GM18870 (cell line): ENCODE results near the gene F11.
"Not testable (repeated sequence)": the region's sequence is repeated elsewhere in the genome, so short reads cannot be mapped to it uniquely, and the experiment has no call there.

Experiments used
- ATAC-seq: cut with Tn5 transposase; IDR thresholded peaks from one replicate; pipeline ENCODE4 v1.9.1; 2021; ENCODE audit warnings: moderate library complexity; ENCODE audit not compliant: unreplicated experiment

F11 gene

GRCh38 chr4:186249785-186250754 is 15.9 kb upstream of the F11 start:
- ATAC-seq, result no peak

GRCh38 chr4:186250760-186251159 is 15.2 kb upstream of the F11 start:
- ATAC-seq, result no peak

GRCh38 chr4:186255122-186255521 is 10.9 kb upstream of the F11 start:
- no peak for ATAC-seq

GRCh38 chr4:186258216-186258811 is 7.7 kb upstream of the F11 start:
- ATAC-seq, result no peak

- ATAC-seq, result no peak
Measured at GRCh38 chr4:186260117-186260503, 5.9 kb upstream of the F11 start.

- no peak for ATAC-seq
Measured at GRCh38 chr4:186260504-186261448, 5.2 kb upstream of the F11 start.

- ATAC-seq, result no peak
Measured at GRCh38 chr4:186264660-186265059, 1.3 kb upstream of the F11 start.

- not testable (repeated sequence) for ATAC-seq
Measured at GRCh38 chr4:186265250-186265649, 739 bp upstream of the F11 start.

- ATAC-seq, result no peak
Measured at GRCh38 chr4:186266729-186267456, 904 bp downstream of the F11 start.

GRCh38 chr4:186271081-186271678 is 5.2 kb downstream of the F11 start:
- ATAC-seq, result no peak

GRCh38 chr4:186272699-186273391 is 6.9 kb downstream of the F11 start:
- ATAC-seq, result no peak

- ATAC-seq, result not testable (repeated sequence)
Measured at GRCh38 chr4:186273392-186273789, 7.4 kb downstream of the F11 start.

GRCh38 chr4:186283311-186283710 is 17.3 kb downstream of the F11 start:
- no peak for ATAC-seq

- ATAC-seq, result no peak
Measured at GRCh38 chr4:186285147-186285546, 19.2 kb downstream of the F11 start.

GRCh38 chr4:186286581-186286980 is 20.6 kb downstream of the F11 start:
- ATAC-seq, result no peak

- ATAC-seq, result no peak
Measured at GRCh38 chr4:186291256-186291890, 25.4 kb downstream of the F11 start.

- no peak for ATAC-seq
Measured at GRCh38 chr4:186294160-186294559, 28.2 kb downstream of the F11 start.

- no peak for ATAC-seq
Measured at GRCh38 chr4:186296481-186296880, 30.5 kb downstream of the F11 start.

GRCh38 chr4:186297013-186297645 is 31.1 kb downstream of the F11 start:
- ATAC-seq, result no peak
